Urinary bladder (tissue), 4 donors: ENCODE measurements around the gene MYLK2. TPM values are rescaled to one million over a fixed set of nuclear protein-coding genes. Genes with fewer than 3 reads are reported as not detected.
A peak's percentile ranks its signal among the peaks of the same experiment; 100 is the strongest.

Source experiments
- DNase-seq: peaks from one replicate; pipeline ENCODE4 v3.0.0-alpha.2; 2015; ENCODE audit errors: extremely low spot score
- H3K27ac ChIP-seq: one replicate; pipeline ENCODE4 v1.5.1; 2013; ENCODE audit warnings: low read depth, mild to moderate bottlenecking, moderate library complexity
- H3K36me3 ChIP-seq: one replicate; pipeline ENCODE4 v1.6.1; 2013; ENCODE audit warnings: mild to moderate bottlenecking, moderate library complexity; ENCODE audit not compliant: insufficient read depth
- H3K4me1 ChIP-seq: one replicate; pipeline ENCODE4 v1.6.1; 2013; ENCODE audit warnings: mild to moderate bottlenecking, moderate library complexity; ENCODE audit not compliant: insufficient read depth
- H3K4me3 ChIP-seq: one replicate; pipeline ENCODE4 v1.5.1; 2013; ENCODE audit warnings: low read depth, low read length
- WGBS: extraction: QIAGEN DNeasy Blood & Tissue Kit; methylation state at CpG from one replicate; pipeline ENCODE4 v1.1.7; 2013; 5-methylcytosine and 5-hydroxymethylcytosine counted together
- polyA plus RNA-seq: library from polyadenylated mRNA; stranded (reverse); fragments of 200-250 nt; gene quantifications from one replicate; pipeline ENCODE4 v1.2.3, GENCODE V29; 2013
- total RNA-seq: library from RNA; depleted of rRNA; stranded (reverse); fragments of >200 nt; gene quantifications from one replicate; pipeline ENCODE4 v1.2.3, GENCODE V29; 2014
- donor health status: healthy with polysubstance abuse.
- donor health status: healthy.

The MYLK2 gene
- total and polyA plus RNA-seq, 2 donors, result 1.7 TPM; not detected in 1

DNA sequence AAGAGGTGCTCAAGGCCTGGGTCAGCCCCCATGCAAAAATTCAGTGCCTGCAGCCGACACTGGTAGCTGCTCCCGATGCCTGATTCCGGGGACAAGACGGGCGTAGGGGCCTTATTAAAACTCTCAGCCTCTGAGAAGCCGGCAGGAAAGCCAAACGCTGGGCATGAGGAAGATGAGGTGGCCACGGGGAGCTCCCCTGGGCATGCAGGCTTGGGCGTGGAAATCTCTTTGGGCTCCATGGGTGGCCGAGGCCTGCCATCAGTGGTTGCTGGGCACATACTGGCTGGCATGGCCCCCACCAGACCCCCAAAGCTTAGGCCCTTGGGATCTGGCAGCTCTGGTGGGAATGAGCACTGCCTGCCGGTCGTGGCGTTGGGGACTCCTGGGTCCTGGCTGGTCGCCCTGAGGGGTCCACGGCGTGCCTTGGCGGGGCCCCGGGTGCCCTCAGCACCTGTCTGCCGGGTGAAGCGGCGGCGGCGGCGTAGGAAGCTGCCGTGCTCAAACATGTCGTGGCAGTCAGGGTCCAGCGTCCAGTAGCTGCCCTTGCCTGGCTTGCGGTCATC is 25.7 kb downstream of the MYLK2 start:
- Histone ChIP-seq H3K4me1 (no peaks in the 10 kb centered on the region), H3K4me3 (peak overlapping the region; percentile 2), H3K36me3 (no peaks in the 10 kb centered on the region), H3K27ac (no peak overlapping the region)
- DNase-seq, result no peak
- WGBS, result 85% methylated on average over 28 of the region's 28 CpGs

DNA sequence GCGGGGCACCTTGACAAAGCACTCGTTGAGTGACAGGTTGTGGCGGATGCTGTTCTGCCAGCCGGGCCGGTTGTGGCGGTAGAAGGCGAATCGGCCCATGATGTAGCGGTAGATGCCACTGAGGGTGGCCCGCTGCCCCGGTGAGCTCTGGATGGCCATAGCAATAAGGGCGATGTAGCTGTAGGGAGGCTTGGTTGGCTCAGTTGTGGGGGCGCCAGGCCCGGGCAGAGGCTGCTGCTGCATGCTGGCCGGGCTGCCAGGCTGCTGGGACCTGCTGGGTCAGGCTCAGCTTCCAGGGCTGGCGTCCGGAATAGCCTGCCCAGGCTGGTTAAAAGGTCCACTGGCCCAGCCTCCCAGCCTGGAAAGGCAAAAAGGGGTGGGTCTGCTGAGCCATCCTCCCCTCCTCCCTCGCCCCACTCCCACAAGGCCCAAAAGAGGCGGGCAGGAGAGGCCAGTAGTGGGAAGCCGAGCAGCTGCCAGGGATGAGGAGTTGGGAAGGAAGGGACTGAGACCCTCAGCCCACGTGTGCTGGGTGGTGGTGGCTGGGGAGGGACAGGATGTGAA is 26.2 kb downstream of the MYLK2 start, which contains the start of gene FOXS1:
Gene FOXS1, minus strand, starts transcription at position 305 of the 564 bp plus-strand sequence. Its CDS starts 62 bp downstream, at position 243.
- Histone ChIP-seq H3K4me3 (peak within 1 kb of the TSS; percentile 2), H3K4me1 (no peaks in the 10 kb centered on the region), H3K36me3 (no peaks in the 10 kb centered on the region), H3K27ac (no peak within 1 kb of the TSS)
- WGBS, result 57% methylated on average over 21 of the region's 21 CpGs
- no peak for DNase-seq

DNA sequence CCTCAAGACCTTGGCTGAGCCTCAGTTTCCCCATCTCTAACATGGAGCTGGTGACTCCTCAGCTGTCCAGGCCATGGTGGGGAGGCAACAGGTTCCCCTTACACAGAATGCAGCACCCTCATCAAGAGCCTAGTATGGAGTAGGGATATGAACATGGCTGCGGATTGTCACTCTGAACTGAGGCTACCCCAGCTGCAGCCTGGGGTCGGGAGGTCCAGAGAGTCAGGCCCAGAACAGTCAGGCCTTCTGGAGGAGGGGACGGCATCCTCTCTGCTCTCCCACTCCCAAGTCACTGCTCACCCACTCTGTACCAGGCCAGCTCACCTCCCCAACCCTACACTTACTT is 27.6 kb downstream of the MYLK2 start:
- WGBS, result 73% methylated on average over 3 of the region's 3 CpGs
- H3K27ac ChIP-seq, result no peak overlapping the region

DNA sequence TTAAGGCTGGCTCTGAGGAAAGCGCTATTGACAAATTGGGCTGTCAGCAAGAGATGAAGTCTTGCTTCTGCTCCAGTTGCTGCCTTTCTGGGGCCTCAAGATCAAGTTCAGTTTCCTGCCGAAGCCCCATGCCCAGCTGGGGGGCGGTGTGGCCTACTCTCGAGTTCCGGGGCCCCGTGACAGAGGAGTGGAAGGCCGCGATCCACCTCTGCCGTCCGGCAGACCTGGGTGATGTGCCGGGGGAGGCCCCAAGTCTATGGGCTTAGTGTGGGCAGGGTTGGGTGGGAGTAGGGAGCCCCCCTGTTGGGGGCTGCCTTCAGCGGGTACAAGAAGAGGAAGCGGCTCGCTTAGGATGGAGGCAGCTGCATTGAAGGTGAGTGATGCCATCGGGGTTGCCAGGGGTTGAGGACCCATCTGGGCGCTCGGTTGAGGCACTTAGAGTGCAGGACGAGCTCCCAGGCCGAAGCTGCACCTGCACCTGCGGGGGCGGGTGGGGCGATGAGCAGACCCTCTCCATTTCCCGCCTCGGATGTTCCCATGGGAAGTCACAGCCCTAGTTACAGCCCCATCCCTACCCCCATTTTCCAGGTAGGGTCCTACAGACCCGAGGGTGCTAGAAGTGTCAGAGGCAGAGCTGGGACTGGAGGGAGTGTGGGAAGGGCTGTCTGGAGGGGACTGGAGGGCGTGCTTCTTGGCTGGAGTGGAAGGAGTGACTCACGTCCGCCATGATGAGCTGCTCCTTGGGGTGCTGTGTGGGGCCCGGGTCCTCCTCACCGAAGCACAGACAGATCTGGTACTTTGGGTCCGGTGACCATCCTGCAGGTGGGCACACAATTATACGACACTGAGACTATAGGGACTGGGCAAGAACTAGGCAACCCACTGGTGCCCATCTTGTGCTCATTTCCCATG is 29.2 kb downstream of the MYLK2 start:
- WGBS, result 89% methylated on average over 32 of the region's 32 CpGs
- Histone ChIP-seq H3K27ac (no peak overlapping the region), H3K4me3 (no peak overlapping the region), H3K36me3 (no peaks in the 10 kb centered on the region), H3K4me1 (no peaks in the 10 kb centered on the region)
- no peak for DNase-seq

More for the DNA sequence above, 27.6 kb downstream of the MYLK2 start:
- Histone ChIP-seq H3K36me3 (no peaks in the 10 kb centered on the region), H3K4me1 (no peaks in the 10 kb centered on the region), H3K4me3 (no peak overlapping the region)
- no peak for DNase-seq

DNA sequence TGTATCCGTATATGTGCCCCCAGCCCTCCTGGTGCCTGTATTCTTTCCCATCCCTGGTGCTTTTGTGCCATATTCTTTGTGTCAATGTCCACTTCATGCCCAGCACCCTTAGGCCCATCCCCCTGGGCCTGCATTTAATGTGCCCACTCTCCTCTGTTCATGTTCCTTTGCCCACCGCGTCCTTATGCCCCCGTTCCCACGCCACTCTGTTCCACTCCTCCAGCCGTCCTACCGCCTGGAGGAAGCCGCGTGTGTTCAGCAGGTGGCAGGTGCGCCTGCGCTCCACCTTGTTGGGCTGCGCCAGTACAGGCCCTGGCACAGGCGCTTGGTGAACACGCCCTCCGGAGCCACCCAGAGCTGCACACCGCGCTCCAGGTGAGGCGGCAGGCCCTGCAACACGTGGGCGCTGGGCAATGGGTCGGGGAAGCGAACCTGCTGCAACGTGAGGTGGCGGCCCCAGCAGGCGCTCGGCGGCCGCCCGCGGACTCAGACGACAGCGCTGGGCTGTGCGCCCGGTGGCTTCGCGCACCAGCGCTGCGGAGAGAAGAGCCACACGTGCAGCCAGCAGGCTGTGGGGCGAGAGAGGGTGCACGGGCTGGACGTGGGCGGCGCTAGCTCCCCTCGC is 30.3 kb downstream of the MYLK2 start:
- no peak overlapping the region for H3K4me3 ChIP-seq
- WGBS, result 32% methylated on average over 45 of the region's 45 CpGs
- no peaks in the 10 kb centered on the region for H3K36me3 ChIP-seq
- DNase-seq, result no peak
- H3K27ac ChIP-seq, result no peak overlapping the region
- no peaks in the 10 kb centered on the region for H3K4me1 ChIP-seq

DNA sequence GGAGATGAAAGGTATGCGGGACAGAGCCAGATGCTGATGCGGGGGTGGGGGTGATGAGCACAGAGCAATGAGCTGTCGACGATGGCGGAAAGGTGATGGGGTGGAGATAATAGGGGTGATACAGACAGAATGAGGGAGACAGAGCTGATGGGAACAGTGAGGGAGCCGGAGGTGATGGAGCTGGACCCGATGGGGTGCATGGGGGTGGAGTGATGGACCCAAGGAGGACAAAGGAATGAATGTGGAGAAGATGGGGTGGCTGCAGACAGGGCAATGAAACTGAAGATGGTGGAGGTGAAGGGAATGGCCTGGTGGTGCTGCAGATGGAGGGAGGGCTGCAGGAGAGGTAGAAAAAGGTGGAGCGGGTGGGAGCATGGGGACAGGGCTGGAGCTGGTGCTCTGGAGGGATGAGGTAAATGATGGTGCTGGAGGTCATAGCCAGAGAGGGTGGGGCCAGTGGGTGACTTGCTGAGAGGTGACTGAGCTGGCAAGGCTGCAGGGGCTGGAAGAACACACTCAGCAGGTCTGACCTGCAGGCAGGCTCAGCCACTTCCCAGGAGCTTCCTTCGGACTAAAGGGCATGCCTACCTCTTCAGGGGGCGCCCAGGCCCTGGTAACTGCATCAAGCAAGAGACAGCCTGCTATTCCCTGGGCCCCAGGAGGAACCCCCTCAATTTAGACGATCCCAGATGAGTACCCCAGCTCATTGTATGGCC is 32.2 kb downstream of the MYLK2 start:
- 68% methylated on average over 11 of the region's 11 CpGs for WGBS
- Histone ChIP-seq H3K36me3 (no peaks in the 10 kb centered on the region), H3K4me1 (no peaks in the 10 kb centered on the region), H3K4me3 (no peak overlapping the region), H3K27ac (no peak overlapping the region)
- no peak for DNase-seq

DNA sequence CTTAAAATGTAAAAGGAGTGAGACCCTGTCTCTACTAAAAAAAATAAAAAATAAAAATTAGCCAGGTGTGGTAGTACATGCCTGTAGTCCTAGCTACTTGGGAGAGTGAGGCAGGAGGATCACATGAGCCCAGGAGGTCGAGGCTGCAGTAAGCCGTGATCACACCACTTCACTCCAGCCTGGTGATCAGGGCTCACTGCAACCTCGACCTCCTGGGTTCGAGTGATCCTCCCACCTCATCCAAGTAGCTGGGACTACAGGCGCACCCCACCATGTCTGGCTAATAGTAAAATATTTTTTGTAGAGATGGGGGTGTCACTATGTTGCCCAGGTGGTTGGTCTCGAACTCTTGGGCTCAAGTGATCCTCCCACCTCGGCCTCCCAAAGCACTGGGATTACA is 34.3 kb downstream of the MYLK2 start:
- H3K4me3 ChIP-seq, result no peak overlapping the region
- H3K27ac ChIP-seq, result no peak overlapping the region
- WGBS, result 85% methylated on average over 7 of the region's 7 CpGs
- H3K4me1 ChIP-seq, result no peaks in the 10 kb centered on the region
- no peak for DNase-seq
- H3K36me3 ChIP-seq, result no peaks in the 10 kb centered on the region

DNA sequence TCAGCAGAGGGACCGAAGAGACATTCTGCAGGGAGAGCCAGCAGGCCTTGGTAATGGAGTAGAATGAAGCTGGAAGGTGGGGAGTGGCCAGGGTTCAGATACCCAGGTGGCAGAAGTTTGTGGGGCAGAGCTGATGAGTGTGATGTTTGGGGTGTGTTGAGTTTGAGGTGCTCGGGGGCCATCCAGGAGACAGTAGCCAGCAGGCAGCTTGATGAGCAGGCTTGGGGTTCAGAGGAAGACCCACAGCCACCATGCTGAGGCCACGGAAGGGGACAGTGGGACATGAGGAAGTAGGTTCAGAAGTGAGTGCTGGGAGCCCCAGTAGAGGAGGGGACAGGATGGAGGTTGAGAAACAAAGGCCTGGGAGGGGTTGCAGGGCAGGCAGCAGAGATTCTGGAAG is 37.4 kb downstream of the MYLK2 start:
- Histone ChIP-seq H3K4me1 (no peaks in the 10 kb centered on the region), H3K4me3 (no peak overlapping the region), H3K36me3 (no peaks in the 10 kb centered on the region), H3K27ac (no peak overlapping the region)
- no peak for DNase-seq
- WGBS, result 71% methylated on average over 3 of the region's 3 CpGs

DNA sequence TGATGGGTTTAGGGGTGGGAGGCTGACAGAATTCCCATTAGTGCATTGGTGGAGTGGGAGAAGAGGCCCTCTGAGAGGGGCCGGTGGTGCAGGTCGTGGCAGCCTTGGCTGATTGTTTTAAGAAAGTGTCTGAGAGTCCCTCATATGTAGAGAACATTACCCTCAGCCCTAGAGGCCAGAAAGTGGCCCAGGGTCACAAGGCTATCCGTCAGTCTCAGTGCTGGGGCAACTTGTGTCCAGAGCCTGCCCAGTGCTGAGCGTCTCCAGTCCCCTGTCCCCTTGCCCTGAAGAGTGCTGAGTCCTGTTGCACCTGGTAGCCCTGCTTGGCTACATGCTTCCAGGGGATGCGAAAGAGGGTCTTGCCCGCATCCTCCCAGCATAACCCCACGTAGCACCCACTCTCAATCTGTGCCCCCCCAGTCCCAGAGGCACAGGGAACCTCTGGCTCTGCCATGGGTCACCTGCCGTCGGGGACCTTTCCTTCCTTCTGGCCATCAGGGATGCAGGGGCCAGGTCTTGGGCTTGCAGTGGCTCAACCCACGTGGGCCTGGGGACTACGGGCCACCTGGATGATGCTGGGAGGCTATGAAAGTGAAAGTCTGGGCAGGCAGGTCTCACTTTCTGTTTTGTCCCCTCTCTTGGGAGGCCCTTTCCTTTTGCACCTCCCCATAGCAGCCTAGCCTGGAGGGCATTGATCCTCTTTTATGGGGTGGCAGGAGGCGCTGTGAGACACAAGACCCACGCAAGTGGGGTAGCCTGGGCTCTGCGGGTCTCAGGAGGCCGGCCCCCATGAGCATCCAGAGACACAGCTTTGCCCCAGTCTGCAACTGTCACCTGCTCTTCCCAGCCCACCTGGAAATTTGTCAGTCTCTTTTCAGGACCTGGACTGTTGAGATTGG is 39.0 kb downstream of the MYLK2 start:
- 73% methylated on average over 15 of the region's 15 CpGs for WGBS
- Histone ChIP-seq H3K27ac (no peak overlapping the region), H3K4me1 (no peaks in the 10 kb centered on the region), H3K4me3 (no peak overlapping the region), H3K36me3 (no peaks in the 10 kb centered on the region)
- DNase-seq, result no peak

DNA sequence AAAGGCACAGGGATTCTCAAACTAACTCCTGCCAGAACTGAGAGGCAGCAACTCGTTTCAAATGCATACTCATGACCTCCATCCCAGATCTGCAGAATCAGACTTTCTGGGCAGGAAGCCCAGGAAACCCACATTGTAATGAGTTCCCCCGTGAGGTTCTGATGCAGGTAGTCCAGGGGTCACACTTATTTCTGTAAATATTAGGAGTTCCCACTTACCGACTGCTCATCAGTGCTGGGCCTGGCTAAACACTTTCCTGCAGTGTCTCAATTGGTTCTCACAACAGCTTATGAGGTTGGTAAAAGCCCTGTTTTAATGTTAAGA is 39.6 kb downstream of the MYLK2 start:
- Histone ChIP-seq H3K4me1 (no peaks in the 10 kb centered on the region), H3K4me3 (no peak overlapping the region), H3K36me3 (no peaks in the 10 kb centered on the region), H3K27ac (no peak overlapping the region)
- DNase-seq, result no peak
- WGBS, result 37% methylated on average over 3 of the region's 3 CpGs

DNA sequence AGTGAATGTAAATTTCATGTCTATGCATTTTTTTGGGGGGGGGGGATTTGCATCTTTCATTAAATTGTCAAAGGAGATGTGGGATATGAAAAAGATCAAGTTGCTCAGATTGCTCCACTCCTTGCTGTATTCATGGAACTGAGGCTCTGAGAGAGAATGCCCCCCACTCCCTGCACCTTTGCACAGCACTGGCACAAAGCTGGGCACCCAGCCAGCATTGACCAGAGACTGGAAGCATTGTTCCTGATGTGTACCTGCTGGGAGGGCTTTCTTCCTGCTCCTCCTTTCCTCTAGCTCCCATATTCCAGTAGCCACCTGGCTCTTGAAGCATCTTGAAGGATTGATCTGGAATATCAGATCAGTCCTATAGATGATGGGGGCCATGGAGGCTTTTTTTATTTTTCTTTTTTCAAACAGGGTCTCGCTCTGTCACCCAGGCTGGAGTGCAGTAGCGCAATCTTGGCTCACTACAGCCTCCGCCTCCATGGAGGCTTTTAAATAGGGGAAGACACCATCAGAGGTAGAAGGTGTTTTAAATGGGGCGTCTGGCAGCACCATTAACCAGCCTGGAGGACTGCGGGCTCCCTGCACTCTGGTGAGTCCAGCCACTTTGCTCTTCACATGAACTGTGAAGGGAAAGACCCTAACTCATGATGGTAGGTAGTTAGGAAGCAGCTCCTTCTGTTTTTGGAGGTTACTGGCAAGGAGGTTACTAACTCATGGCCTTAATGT is 40.3 kb downstream of the MYLK2 start:
- no peak for DNase-seq
- Histone ChIP-seq H3K4me3 (no peak overlapping the region), H3K36me3 (no peaks in the 10 kb centered on the region), H3K27ac (no peak overlapping the region), H3K4me1 (no peaks in the 10 kb centered on the region)
- 90% methylated on average over 5 of the region's 5 CpGs for WGBS

DNA sequence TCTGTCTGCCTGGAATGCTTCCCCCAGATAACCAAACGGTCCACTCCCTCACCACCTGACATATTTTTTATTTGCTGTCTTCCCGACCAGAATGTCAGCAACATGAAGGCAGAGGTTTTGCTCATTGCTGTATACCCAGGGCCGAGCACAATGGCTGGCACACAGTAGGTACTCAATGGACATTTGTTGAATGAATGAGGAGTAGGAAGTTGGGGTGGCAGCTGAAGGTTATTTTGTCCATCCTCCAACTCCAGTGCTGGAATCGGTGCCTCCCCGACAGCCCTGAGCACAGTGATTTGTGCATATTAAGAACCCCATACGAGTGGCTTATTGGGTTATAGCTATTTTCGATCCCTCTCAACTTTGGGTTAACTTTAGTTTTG is 40.8 kb downstream of the MYLK2 start:
- Histone ChIP-seq H3K27ac (no peak overlapping the region), H3K4me3 (no peak overlapping the region), H3K4me1 (no peaks in the 10 kb centered on the region), H3K36me3 (no peaks in the 10 kb centered on the region)
- 44% methylated on average over 7 of the region's 7 CpGs for WGBS
- no peak for DNase-seq
